Suprapubic skin (tissue), 4 donors: ENCODE results near the gene PELI1. TPM values are rescaled to one million over a fixed set of nuclear protein-coding genes. Genes with fewer than 3 reads are reported as not detected.

Experiments
- DNase-seq, 2 donors: peaks; one replicate each; pipeline ENCODE4 v3.0.0-alpha.2; 2019; ENCODE audit warnings: low spot score in 2 of 2
- H3K27ac ChIP-seq: fragments of 200-600 bp; sonication (generic); one replicate; pipeline ENCODE4 v1.5.1; 2019
- H3K27me3 ChIP-seq: fragments of 200-600 bp; sonication (generic); one replicate; pipeline ENCODE4 v1.5.1; 2019
- H3K36me3 ChIP-seq: fragments of 200-600 bp; sonication (generic); one replicate; pipeline ENCODE4 v1.5.1; 2019
- H3K4me1 ChIP-seq: fragments of 200-600 bp; sonication (generic); one replicate; pipeline ENCODE4 v1.5.1; 2019
- H3K4me3 ChIP-seq: fragments of 200-600 bp; sonication (generic); one replicate; pipeline ENCODE4 v1.5.1; 2019; ENCODE audit warnings: mild to moderate bottlenecking
- H3K9me3 ChIP-seq: fragments of 200-600 bp; sonication (generic); one replicate; pipeline ENCODE4 v1.5.1; 2019
- CTCF ChIP-seq, 2 donors: fragments of 200-600 bp in 1 of 2; fragments of 450-650 bp in 1 of 2; sonication (generic) in 1 of 2; IDR thresholded peaks; one replicate each; pipeline ENCODE4 v1.5.1; 2016 to 2019; ENCODE audit warnings: antibody characterized with exemption in 2 of 2, mild to moderate bottlenecking in 1 of 2, moderate library complexity in 1 of 2
- EP300 ChIP-seq: sonication (generic); formaldehyde crosslinking; IDR thresholded peaks from one replicate; pipeline ENCODE4 v1.6.1; 2017; ENCODE audit warnings: antibody characterized with exemption
- POLR2A ChIP-seq, 2 donors: fragments of 450-650 bp; IDR thresholded peaks; one replicate each; pipeline ENCODE4 v1.6.1; 2017; ENCODE audit warnings: antibody characterized with exemption in 2 of 2, mild to moderate bottlenecking in 2 of 2, moderate library complexity in 2 of 2
- POLR2AphosphoS5 ChIP-seq, 3 donors: sonication (generic); formaldehyde crosslinking; IDR thresholded peaks; one replicate each; pipeline ENCODE4 v1.6.1; 2017; ENCODE audit warnings: antibody characterized with exemption in 3 of 3
- WGBS: methylation state at CpG from one replicate; pipeline ENCODE4 v1.1.5; 2018; 5-methylcytosine and 5-hydroxymethylcytosine counted together
- total RNA-seq, 4 donors: library from RNA; depleted of rRNA; stranded (reverse); fragments of >200 nt; gene quantifications; one replicate each; pipeline ENCODE4 v1.1.0, GENCODE V29; 2016

PELI1 gene
- total RNA-seq, 4 donors from 2014 or later, result 50.6 to 72.3 (median 59.7) TPM

- Histone ChIP-seq H3K27ac (no peak overlapping the region), H3K9me3 (no peaks in the 10 kb centered on the region), H3K27me3 (no peaks in the 10 kb centered on the region), H3K4me3 (no peak overlapping the region), H3K4me1 (peaks cover 66% of the 10 kb centered on the region), H3K36me3 (no peaks in the 10 kb centered on the region)
- no peak for TF ChIP-seq EP300
- TF ChIP-seq POLR2AphosphoS5 (IDR thresholded peaks at IDR 0.05), result no peak
- no peak for TF ChIP-seq POLR2A (IDR thresholded peaks at IDR 0.05)
- DNase-seq, result no peak
- WGBS, result 62% methylated on average over 2 of the region's 2 CpGs
These were observed 24.2 kb downstream of the PELI1 start for GRCh38 chr2:64120008-64120407.

- Histone ChIP-seq H3K4me3 (no peak overlapping the region), H3K36me3 (no peaks in the 10 kb centered on the region), H3K4me1 (peaks cover 67% of the 10 kb centered on the region), H3K27ac (peak overlapping the region; percentile 5), H3K9me3 (no peaks in the 10 kb centered on the region), H3K27me3 (no peaks in the 10 kb centered on the region)
- DNase-seq, result no peak
- 53% methylated on average over 4 of the region's 4 CpGs for WGBS
- no peak for TF ChIP-seq EP300
- TF ChIP-seq POLR2AphosphoS5 (IDR thresholded peaks at IDR 0.05), result no peak
- TF ChIP-seq POLR2A (IDR thresholded peaks at IDR 0.05), result no peak
- no peak for TF ChIP-seq CTCF (IDR thresholded peaks at IDR 0.05)
These were observed 24.9 kb downstream of the PELI1 start for GRCh38 chr2:64119369-64119768.

GRCh38 chr2:64115808-64116598, 28.2 kb downstream of the PELI1 start:
- no peak for DNase-seq
- WGBS, result 74% methylated on average over 2 of the region's 2 CpGs
- Histone ChIP-seq H3K27me3 (no peaks in the 10 kb centered on the region), H3K36me3 (no peaks in the 10 kb centered on the region), H3K9me3 (no peaks in the 10 kb centered on the region), H3K4me1 (peaks cover 86% of the 10 kb centered on the region), H3K27ac (peak overlapping the region; percentile 27), H3K4me3 (no peak overlapping the region)
- TF ChIP-seq POLR2A (IDR thresholded peaks at IDR 0.05) (no peak), EP300 (no peak), POLR2AphosphoS5 (IDR thresholded peaks at IDR 0.05) (no peak), CTCF (IDR thresholded peaks at IDR 0.05) (no peak)

GRCh38 chr2:64114912-64115277, 29.3 kb downstream of the PELI1 start:
- 60% methylated on average over 3 of the region's 3 CpGs for WGBS
- TF ChIP-seq CTCF (IDR thresholded peaks at IDR 0.05) (no peak), POLR2AphosphoS5 (IDR thresholded peaks at IDR 0.05) (no peak), EP300 (no peak), POLR2A (IDR thresholded peaks at IDR 0.05) (no peak)

GRCh38 chr2:64114063-64114911, 29.9 kb downstream of the PELI1 start:
- TF ChIP-seq CTCF (IDR thresholded peaks at IDR 0.05), result no peak
- TF ChIP-seq EP300, result no peak
- no peak for TF ChIP-seq POLR2AphosphoS5 (IDR thresholded peaks at IDR 0.05)
- TF ChIP-seq POLR2A (IDR thresholded peaks at IDR 0.05), result no peak
- no peaks in the 10 kb centered on the region for H3K9me3 ChIP-seq
- peaks cover 75% of the 10 kb centered on the region for H3K4me1 ChIP-seq
- H3K27ac ChIP-seq, result peak overlapping the region; percentile 41
- DNase-seq, result no peak
- H3K4me3 ChIP-seq, result no peak overlapping the region
- H3K36me3 ChIP-seq, result no peaks in the 10 kb centered on the region
- H3K27me3 ChIP-seq, result no peaks in the 10 kb centered on the region
- 31% methylated on average over 1 of the region's 1 CpG for WGBS

More at GRCh38 chr2:64114912-64115277, 29.3 kb downstream of the PELI1 start:
- Histone ChIP-seq H3K27me3 (no peaks in the 10 kb centered on the region), H3K27ac (no peak overlapping the region), H3K36me3 (no peaks in the 10 kb centered on the region), H3K9me3 (no peaks in the 10 kb centered on the region), H3K4me3 (no peak overlapping the region), H3K4me1 (peaks cover 77% of the 10 kb centered on the region)
- no peak for DNase-seq
